GM12891 (cell line): Measurements from ENCODE around the gene MAD1L1.

Experiments
- PAX5 ChIP-seq: IDR thresholded peaks from 2 replicates; pipeline ENCODE4 v1.6.1; 2011; ENCODE audit warnings: low read length, moderate library complexity, mild to moderate bottlenecking; ENCODE audit not compliant: insufficient read depth, severe bottlenecking
- POLR2A ChIP-seq: IDR thresholded peaks from 2 replicates; pipeline ENCODE4 v1.6.1; 2011; ENCODE audit warnings: low read depth, low read length, control low read depth
- POLR2AphosphoS5 ChIP-seq: IDR thresholded peaks from 2 replicates; pipeline ENCODE4 v1.6.1; 2011; ENCODE audit warnings: low read depth, low read length, control low read depth
- POU2F2 ChIP-seq: IDR thresholded peaks from 2 replicates; pipeline ENCODE4 v1.6.1; 2011; ENCODE audit warnings: low read depth, mild to moderate bottlenecking, control low read depth, low read length, moderate library complexity
- SPI1 ChIP-seq: IDR thresholded peaks from 2 replicates; pipeline ENCODE4 v1.6.1; 2011; ENCODE audit warnings: low read depth, low read length, control low read depth
- TAF1 ChIP-seq: IDR thresholded peaks from 2 replicates; pipeline ENCODE4 v1.6.1; 2011; ENCODE audit warnings: low read depth, low read length, control low read depth

GRCh38 chr7:2034291-2035201 lies 198.2 kb downstream of the MAD1L1 start:
- TF ChIP-seq POLR2A (no peak), SPI1 (no peak), TAF1 (no peak), POLR2AphosphoS5 (no peak), POU2F2 (no peak), PAX5 (no peak)
